NCI-H2171 (cell line): ENCODE measurements around the gene NPRL2.
A peak's percentile ranks its signal among the peaks of the same experiment; 100 is the strongest.

ENCODE experiments used
- DNase-seq: peaks from one replicate; lab custom pipeline; 2025; lab: John Stamatoyannopoulos, UW

NPRL2 gene

GRCh38 chr3:50350527-50351322 lies at the start of gene NPRL2, which contains the start of gene CYB561D2:
NPRL2 (minus strand) TSS chr3:50350775; CDS start chr3:50350652, 123 bp downstream.
CYB561D2 (plus strand) TSS chr3:50350862; CDS start chr3:50351434, 572 bp downstream.
- DNase-seq: peak; percentile 81

GRCh38 chr3:50396502-50396901 lies 45.9 kb upstream of the NPRL2 start:
- no peak for DNase-seq

- DNase-seq: no peak
These were observed 44.7 kb upstream of the NPRL2 start for GRCh38 chr3:50395070-50395860.

- DNase-seq: no peak
These were observed 42.5 kb upstream of the NPRL2 start for GRCh38 chr3:50393061-50393460.

GRCh38 chr3:50392101-50392715 lies 41.6 kb upstream of the NPRL2 start:
- no peak for DNase-seq

- no peak for DNase-seq
These were observed 40.1 kb upstream of the NPRL2 start for GRCh38 chr3:50390508-50391224.

- DNase-seq: no peak
These were observed 38.8 kb upstream of the NPRL2 start for GRCh38 chr3:50389414-50389767.

GRCh38 chr3:50388720-50389413 lies 38.3 kb upstream of the NPRL2 start:
- DNase-seq: no peak

GRCh38 chr3:50388016-50388719 lies 37.6 kb upstream of the NPRL2 start:
- no peak for DNase-seq

GRCh38 chr3:50385754-50386153 lies 35.2 kb upstream of the NPRL2 start:
- DNase-seq: no peak

GRCh38 chr3:50383750-50384149 lies 33.2 kb upstream of the NPRL2 start:
- no peak for DNase-seq

GRCh38 chr3:50382722-50383121 lies 32.1 kb upstream of the NPRL2 start:
- DNase-seq: no peak

- DNase-seq: peak; percentile 78
These were observed 30.8 kb upstream of the NPRL2 start for GRCh38 chr3:50381383-50381782.

GRCh38 chr3:50380405-50381085 lies 30.0 kb upstream of the NPRL2 start:
- no peak for DNase-seq

GRCh38 chr3:50378757-50379156 lies 28.2 kb upstream of the NPRL2 start:
- DNase-seq: no peak

- no peak for DNase-seq
These were observed 27.4 kb upstream of the NPRL2 start for GRCh38 chr3:50378024-50378423.

GRCh38 chr3:50375258-50375931 lies 24.8 kb upstream of the NPRL2 start:
- no peak for DNase-seq

- no peak for DNase-seq
These were observed 24.0 kb upstream of the NPRL2 start for GRCh38 chr3:50374363-50375257.
